Endothelial cell (in vitro differentiated cells): ENCODE data around the gene CSRP1. TPM values are rescaled to one million over a fixed set of nuclear protein-coding genes. Genes with fewer than 3 reads are reported as not detected.
A peak's percentile ranks its signal among the peaks of the same experiment; 100 is the strongest.

Experiments used
- DNase-seq: peaks from one replicate; pipeline ENCODE4 v3.0.0; 2021; ENCODE audit warnings: low spot score
- H3K27ac Mint-ChIP-seq: one replicate; pipeline ENCODE4 v1.8.0; 2021; ENCODE audit warnings: mixed read lengths, inconsistent platforms; ENCODE audit not compliant: unreplicated experiment
- H3K27me3 Mint-ChIP-seq: one replicate; pipeline ENCODE4 v1.8.0; 2021; ENCODE audit warnings: mild to moderate bottlenecking, moderate library complexity, mixed read lengths, inconsistent platforms; ENCODE audit not compliant: unreplicated experiment
- H3K36me3 Mint-ChIP-seq: one replicate; pipeline ENCODE4 v1.8.0; 2021; ENCODE audit warnings: mild to moderate bottlenecking, low read depth, mixed read lengths, inconsistent platforms; ENCODE audit not compliant: unreplicated experiment
- H3K4me1 Mint-ChIP-seq: one replicate; pipeline ENCODE4 v1.8.0; 2021; ENCODE audit warnings: mild to moderate bottlenecking, mixed read lengths, inconsistent platforms; ENCODE audit not compliant: unreplicated experiment
- H3K4me3 Mint-ChIP-seq: one replicate; pipeline ENCODE4 v1.8.0; 2021; ENCODE audit warnings: mild to moderate bottlenecking, mixed read lengths, inconsistent platforms; ENCODE audit not compliant: unreplicated experiment
- H3K9me3 Mint-ChIP-seq: one replicate; pipeline ENCODE4 v1.8.0; 2021; ENCODE audit warnings: mixed read lengths, inconsistent platforms; ENCODE audit not compliant: unreplicated experiment
- CTCF ChIP-seq: fragments of 200-600 bp; sonication (generic); IDR thresholded peaks from one replicate; pipeline ENCODE4 v1.5.0; 2021; ENCODE audit warnings: antibody characterized with exemption; ENCODE audit not compliant: unreplicated experiment
- total RNA-seq: library from RNA; stranded (reverse); fragmentation: NEBNext Ultra II Directional; extraction: Animal tissue kit (Norgen Biotek cat#: 25700); gene quantifications from one replicate; pipeline ENCODE4 v1.2.1, GENCODE V29; 2021; ENCODE audit not compliant: unreplicated experiment

CSRP1 gene
- total RNA-seq, 1 donor from 2014 or later = 111 TPM

GRCh38 chr1:201540846-201541735 lies 34.2 kb upstream of the CSRP1 start:
- no peak for TF ChIP-seq CTCF
- no peak for DNase-seq
- no peaks in the 10 kb centered on the region for H3K9me3 Mint-ChIP-seq
- H3K27me3 Mint-ChIP-seq = peaks cover 11% of the 10 kb centered on the region
- H3K36me3 Mint-ChIP-seq = peaks cover 4% of the 10 kb centered on the region
- H3K4me1 Mint-ChIP-seq = peaks cover 63% of the 10 kb centered on the region
- peak overlapping the region; percentile 68 for H3K27ac Mint-ChIP-seq
- peak overlapping the region; percentile 96 for H3K4me3 Mint-ChIP-seq

GRCh38 chr1:201539561-201540431 lies 32.9 kb upstream of the CSRP1 start:
- Mint-ChIP-seq H3K36me3 (peaks cover 4% of the 10 kb centered on the region), H3K4me1 (peaks cover 56% of the 10 kb centered on the region), H3K9me3 (no peaks in the 10 kb centered on the region), H3K27ac (peak overlapping the region; percentile 77), H3K27me3 (peaks cover 11% of the 10 kb centered on the region), H3K4me3 (peak overlapping the region; percentile 96)
- no peak for TF ChIP-seq CTCF
- DNase-seq = peak; percentile 46

GRCh38 chr1:201538612-201539551 lies 32.0 kb upstream of the CSRP1 start, which contains the start of gene NAV1:
NAV1 (plus strand) TSS chr1:201539127; CDS start chr1:201622885, 83,758 bp downstream.
- no peak for TF ChIP-seq CTCF
- Mint-ChIP-seq H3K27me3 (peaks cover 11% of the 10 kb centered on the region), H3K4me1 (peaks cover 49% of the 10 kb centered on the region), H3K36me3 (peaks cover 4% of the 10 kb centered on the region), H3K4me3 (peak within 1 kb of the TSS; percentile 96), H3K9me3 (no peaks in the 10 kb centered on the region), H3K27ac (peak within 1 kb of the TSS; percentile 78)
- peak; percentile 83 for DNase-seq

- H3K27ac Mint-ChIP-seq = peak overlapping the region; percentile 78
- H3K4me1 Mint-ChIP-seq = peaks cover 43% of the 10 kb centered on the region
- H3K27me3 Mint-ChIP-seq = peaks cover 11% of the 10 kb centered on the region
- H3K9me3 Mint-ChIP-seq = no peaks in the 10 kb centered on the region
- DNase-seq = peak; percentile 39
- peak overlapping the region; percentile 91 for H3K4me3 Mint-ChIP-seq
- TF ChIP-seq CTCF = no peak
- peaks cover 4% of the 10 kb centered on the region for H3K36me3 Mint-ChIP-seq
Observed at GRCh38 chr1:201537891-201538611, 31.1 kb upstream of the CSRP1 start.
